ENCODE data around the gene MICAL3.

GRCh38 chr22:17873804-17874203 lies 150.6 kb downstream of the MICAL3 start:
- no peak for TF ChIP-seq CTCF (IDR thresholded peaks at IDR 0.05)
- no peak for TF ChIP-seq EP300 (IDR thresholded peaks at IDR 0.05)

Measured in tibial nerve (tissue), 4 donors.